Fibroblast of pulmonary artery (primary cell): ENCODE results near the gene LBX2.

Experiments
- DNase-seq: peaks from one replicate; pipeline ENCODE4 v3.0.0-alpha.2; 2010; ENCODE audit warnings: low read depth
- H3K4me3 ChIP-seq: replicated peaks from 2 replicates; pipeline ENCODE4 v1.5.1; 2011; ENCODE audit warnings: low read depth, mild to moderate bottlenecking, control low read depth, low read length, moderate library complexity
- CTCF ChIP-seq: IDR thresholded peaks from 2 replicates; pipeline ENCODE4 v1.5.1; 2011; ENCODE audit warnings: mild to moderate bottlenecking, control low read depth, low read length, inconsistent platforms; ENCODE audit errors: missing control alignments

Gene LBX2

GRCh38 chr2:74515271-74515980, 16.0 kb upstream of the LBX2 start:
- no peak for TF ChIP-seq CTCF
- DNase-seq: no peak
- H3K4me3 ChIP-seq: no peak overlapping the region

DNA sequence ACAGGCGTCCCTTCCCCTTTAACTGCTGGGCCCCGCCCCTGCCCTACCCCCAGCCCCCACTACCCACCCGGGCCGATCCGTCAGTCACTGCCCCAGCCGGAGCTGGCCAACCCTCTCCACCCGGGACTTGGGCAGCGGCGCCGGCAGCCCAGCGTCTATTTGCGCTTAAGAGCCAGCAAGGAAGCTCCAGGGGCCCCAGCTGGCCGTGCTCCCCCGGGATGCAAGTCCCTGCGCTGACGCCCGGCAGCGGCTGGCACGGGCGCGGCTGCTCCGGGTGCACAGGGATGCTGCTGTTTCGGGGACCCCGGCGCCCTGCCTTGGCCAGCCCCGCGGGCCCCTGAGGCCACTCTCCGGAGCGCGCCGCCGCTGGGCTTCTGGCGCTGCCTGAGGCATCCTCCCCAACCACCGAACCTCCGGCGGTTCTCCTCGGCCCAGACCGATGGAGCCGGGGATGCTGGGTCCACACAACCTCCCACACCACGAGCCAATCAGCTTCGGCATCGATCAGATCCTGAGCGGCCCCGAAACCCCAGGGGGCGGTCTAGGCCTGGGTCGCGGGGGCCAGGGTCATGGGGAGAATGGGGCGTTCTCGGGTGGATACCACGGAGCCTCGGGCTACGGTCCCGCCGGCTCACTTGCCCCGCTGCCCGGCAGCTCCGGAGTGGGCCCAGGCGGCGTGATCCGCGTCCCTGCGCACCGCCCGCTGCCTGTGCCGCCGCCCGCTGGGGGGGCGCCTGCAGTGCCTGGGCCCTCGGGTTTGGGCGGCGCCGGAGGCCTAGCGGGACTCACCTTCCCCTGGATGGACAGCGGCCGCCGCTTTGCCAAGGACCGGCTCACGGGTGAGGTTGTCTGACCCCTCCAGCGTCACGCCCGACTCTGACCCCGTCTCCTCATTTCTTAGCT, 15.2 kb upstream of the LBX2 start, which contains the start of gene TLX2:
TLX2 (plus strand) TSS at position 83 of the 903 bp plus-strand sequence; CDS start at position 440, 357 bp downstream.
- H3K4me3 ChIP-seq: no peak within 1 kb of the TSS
- DNase-seq: no peak

DNA sequence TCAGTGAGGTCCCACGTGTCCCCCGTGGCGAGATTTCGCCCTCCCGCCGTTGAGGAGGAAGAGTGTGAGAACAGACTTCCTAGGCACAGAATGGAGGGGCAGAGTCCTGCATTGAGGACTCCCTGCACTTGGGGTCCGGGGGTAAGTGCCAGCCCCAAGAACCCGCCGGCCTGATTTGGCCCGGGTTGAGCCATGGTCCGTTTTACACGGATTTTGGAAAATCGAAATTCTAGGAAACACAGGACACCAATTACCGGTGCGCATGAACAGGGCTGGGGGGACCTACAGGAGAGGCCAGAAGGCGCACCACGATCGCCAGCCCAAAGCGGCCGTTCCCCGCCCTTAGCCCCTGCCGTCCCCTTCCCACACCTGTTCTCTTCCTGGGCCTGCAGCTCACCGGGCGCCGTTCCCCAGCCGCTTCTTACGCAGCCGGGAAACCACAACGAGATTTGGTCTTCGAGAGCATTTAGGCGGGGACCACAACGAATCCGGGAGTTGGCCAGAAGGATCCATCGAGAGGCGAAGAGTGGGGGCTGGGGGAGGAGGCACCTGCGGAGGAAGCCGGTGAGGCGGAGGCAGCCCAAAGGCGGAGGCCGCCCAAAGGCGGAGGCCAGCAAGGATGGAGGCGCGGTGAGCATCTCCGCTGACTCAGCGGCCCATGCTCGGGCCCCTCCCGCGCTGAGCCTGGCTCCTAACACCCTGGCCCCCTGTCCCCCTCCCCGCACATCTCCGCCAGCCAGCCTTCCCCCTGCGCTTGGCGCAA, 14.4 kb upstream of the LBX2 start:
- no peak overlapping the region for H3K4me3 ChIP-seq
- TF ChIP-seq CTCF: no peak
- no peak for DNase-seq

More for the DNA sequence above, 15.2 kb upstream of the LBX2 start, which contains the start of gene TLX2:
- no peak for TF ChIP-seq CTCF

- DNase-seq: no peak
- H3K4me3 ChIP-seq: no peak overlapping the region
- no peak for TF ChIP-seq CTCF
Observed at GRCh38 chr2:74512744-74513604, 13.6 kb upstream of the LBX2 start.

DNA sequence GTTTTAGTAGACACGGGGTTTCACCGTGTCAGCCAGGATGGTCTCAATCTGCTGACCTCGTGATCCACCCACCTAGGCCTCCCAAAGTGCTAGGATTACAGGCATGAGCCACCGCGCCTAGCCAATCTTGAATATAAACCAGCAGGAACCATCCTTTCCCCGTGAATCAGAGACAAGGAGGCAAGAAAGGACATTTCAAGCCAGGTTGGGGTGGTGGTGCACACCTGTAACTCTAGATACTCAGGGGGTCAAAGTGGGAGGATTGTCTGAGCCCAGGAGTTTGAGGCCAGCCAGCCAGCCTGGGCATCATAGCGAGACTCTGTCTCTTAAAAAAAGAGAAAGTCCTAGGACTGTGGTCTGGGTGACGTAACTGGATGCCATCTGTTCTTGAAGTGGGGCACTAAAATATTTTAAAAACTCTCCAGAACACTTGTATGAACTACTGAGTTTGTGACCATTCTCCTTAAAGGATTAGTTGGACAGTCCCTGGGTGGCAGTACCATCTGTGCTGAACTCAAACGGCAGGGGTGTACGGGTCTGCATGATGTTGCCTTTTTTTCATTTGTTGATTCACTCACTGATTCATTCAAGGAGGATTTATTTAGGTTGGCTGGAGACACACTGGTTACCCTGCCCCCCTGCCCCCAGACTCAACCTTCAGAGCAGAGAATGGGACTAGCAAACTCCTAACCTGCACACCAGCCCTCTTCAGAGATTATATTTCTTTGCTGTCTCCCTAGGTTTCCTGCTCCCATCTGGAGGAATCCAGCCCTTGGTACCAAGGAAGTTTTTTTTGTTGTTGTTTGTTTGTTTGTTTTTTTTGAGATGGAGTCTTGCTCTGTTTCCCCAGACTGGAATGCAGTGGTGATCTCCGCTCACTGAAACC, 11.9 kb upstream of the LBX2 start:
- no peak overlapping the region for H3K4me3 ChIP-seq
- no peak for TF ChIP-seq CTCF
- DNase-seq: no peak
